T-cell (primary cell): ENCODE data around the gene SPECC1. TPM values are rescaled to one million over a fixed set of nuclear protein-coding genes. Genes with fewer than 3 reads are reported as not detected.

ENCODE experiments used
- ATAC-seq, 4 experiments: fragments of 200-7000 bp in 3 of 4; fragments of 150-1000 bp in 1 of 4; cut with Tn5 transposase; replicated peaks in 1 of 4; 1 replicate in 3 of 4; 2 replicates in 1 of 4; pipeline ENCODE4 v1.10.0; 2021; ENCODE audit warnings: moderate library complexity in 3 of 4, mild to moderate bottlenecking in 2 of 4, moderate number of reproducible peaks in 1 of 4
- CTCF ChIA-PET, 2 donors: fragments of 300-600 bp; sonication (Branson Sonifier 250); formaldehyde crosslinking; loops; one replicate each; lab custom pipeline; 2022; ENCODE audit warnings: antibody characterized with exemption in 2 of 2; lab: Charles Lee
- POLR2A ChIA-PET, 2 donors: fragments of 300-600 bp; sonication (Branson Sonifier 250); formaldehyde crosslinking; loops; one replicate each; lab custom pipeline; 2022; ENCODE audit warnings: antibody characterized with exemption in 2 of 2; lab: Charles Lee
- DNase-seq, 35 experiments: peaks; one replicate each; pipeline versions ENCODE4 v3.0.0 to v3.0.0-alpha.2; 2013 to 2023
- H3K27ac ChIP-seq: one replicate; pipeline ENCODE4 v1.5.1; 2013; ENCODE audit warnings: low read length
- H3K27me3 ChIP-seq, 2 experiments: replicated peaks in 1 of 2; 1 replicate in 1 of 2; 2 replicates in 1 of 2; pipeline versions ENCODE4 v1.6.1 to v1.7.0; 2013; ENCODE audit warnings: low read length in 1 of 2, mixed read lengths in 1 of 2; ENCODE audit not compliant: control insufficient read depth in 2 of 2, insufficient read depth in 2 of 2; ENCODE audit errors: extremely low read depth in 1 of 2
- H3K36me3 ChIP-seq, 2 donors: 1 replicate in 1 of 2; 2 replicates in 1 of 2; pipeline versions ENCODE4 v1.6.1 to v1.7.0; 2013; ENCODE audit warnings: low read length in 1 of 2; ENCODE audit not compliant: control insufficient read depth in 2 of 2, insufficient read depth in 1 of 2; ENCODE audit errors: extremely low read depth in 1 of 2
- H3K4me1 ChIP-seq, 2 experiments: 1 replicate in 1 of 2; 2 replicates in 1 of 2; pipeline versions ENCODE4 v1.6.1 to v1.7.0; 2013; ENCODE audit warnings: low read length in 2 of 2, mixed read lengths in 1 of 2; ENCODE audit not compliant: insufficient read depth in 2 of 2, control insufficient read depth in 1 of 2; ENCODE audit errors: extremely low read depth in 1 of 2
- H3K4me3 ChIP-seq, 2 donors: 1 replicate in 1 of 2; 2 replicates in 1 of 2; pipeline versions ENCODE4 v1.5.1 to v1.7.0; 2013; ENCODE audit warnings: mild to moderate bottlenecking in 2 of 2, low read length in 1 of 2, moderate library complexity in 1 of 2; ENCODE audit not compliant: control insufficient read depth in 1 of 2; ENCODE audit errors: extremely low read depth in 1 of 2
- H3K9me3 ChIP-seq: 2 replicates; pipeline ENCODE4 v1.7.0; 2013
- H3K27ac Mint-ChIP-seq, 2 donors: one replicate each; pipeline ENCODE4 v1.8.0; 2020 to 2021; ENCODE audit warnings: mild to moderate bottlenecking in 2 of 2, mixed read lengths in 2 of 2
- H3K27me3 Mint-ChIP-seq, 2 donors: one replicate each; pipeline ENCODE4 v1.8.0; 2021 to 2022; ENCODE audit warnings: mixed read lengths in 2 of 2
- H3K36me3 Mint-ChIP-seq: one replicate; pipeline ENCODE4 v1.8.0; 2021; ENCODE audit warnings: mixed read lengths
- H3K4me1 Mint-ChIP-seq, 3 donors: one replicate each; pipeline ENCODE4 v1.8.0; 2020 to 2022; ENCODE audit warnings: mixed read lengths in 3 of 3, mild to moderate bottlenecking in 1 of 3
- H3K4me3 Mint-ChIP-seq, 3 donors: one replicate each; pipeline ENCODE4 v1.8.0; 2020 to 2022; ENCODE audit warnings: mild to moderate bottlenecking in 3 of 3, mixed read lengths in 3 of 3, moderate library complexity in 3 of 3
- H3K9me3 Mint-ChIP-seq, 3 donors: one replicate each; pipeline ENCODE4 v1.8.0; 2020 to 2022; ENCODE audit warnings: mixed read lengths in 3 of 3
- WGBS: methylation state at CpG from one replicate; pipeline ENCODE4 v1.1.5; 2013; ENCODE audit warnings: missing lambda C conversion rate; ENCODE audit not compliant: insufficient coverage; 5-methylcytosine and 5-hydroxymethylcytosine counted together
- total RNA-seq, 35 experiments: library from RNA in 6 of 35; stranded (reverse) in 6 of 35; fragments of 120-200 nt in 1 of 35; gene quantifications; one replicate each; pipeline versions ENCODE4 v1.2.1 to v1.2.4 and lab custom pipeline; 2013 to 2026

SPECC1 gene
- total RNA-seq, 5 donors from 2014 or later (not counting 1 experiment from before 2014, with no cell fraction given): 3.9 to 12.9 (median 6.0) TPM

- CTCF ChIA-PET: no interaction called here
- no peak overlapping the region for H3K4me3 ChIP-seq
- no peaks in the 10 kb centered on the region for H3K36me3 ChIP-seq
- H3K4me1 ChIP-seq: no peaks in the 10 kb centered on the region
- Mint-ChIP-seq H3K27ac (no peak overlapping the region), H3K4me1 (peaks cover 2 to 8% (median 4%) of the 10 kb centered on the region in 3 donors), H3K9me3 (peaks cover 0 to 3% (median 0%) of the 10 kb centered on the region in 3 donors), H3K4me3 (no peak overlapping the region), H3K36me3 (peaks cover 17% of the 10 kb centered on the region), H3K27me3 (no peaks in the 10 kb centered on the region)
- H3K27me3 ChIP-seq: no peaks in the 10 kb centered on the region
- DNase-seq (no peak), ATAC-seq (no peak)
- WGBS: 96% methylated on average over 7 of the region's 9 CpGs
- no peak overlapping the region for H3K27ac ChIP-seq
- POLR2A ChIA-PET: no interaction called here
- H3K9me3 ChIP-seq: no peaks in the 10 kb centered on the region
Measured at GRCh38 chr17:20300436-20300934, 291.3 kb downstream of the SPECC1 start.

GRCh38 chr17:20302246-20302917 is 293.2 kb downstream of the SPECC1 start:
- Histone ChIP-seq H3K27ac (no peak overlapping the region), H3K4me3 (no peak overlapping the region), H3K4me1 (no peaks in the 10 kb centered on the region), H3K27me3 (no peaks in the 10 kb centered on the region), H3K36me3 (peaks cover 0 to 2% of the 10 kb centered on the region in 2 donors), H3K9me3 (no peaks in the 10 kb centered on the region)
- Mint-ChIP-seq H3K27ac (no peak overlapping the region), H3K9me3 (peaks cover 9 to 14% (median 11%) of the 10 kb centered on the region in 3 donors), H3K27me3 (no peaks in the 10 kb centered on the region), H3K36me3 (peaks cover 21% of the 10 kb centered on the region), H3K4me1 (peaks cover 2 to 8% (median 4%) of the 10 kb centered on the region in 3 donors), H3K4me3 (no peak overlapping the region)
- WGBS: 89% methylated on average over 5 of the region's 9 CpGs
- DNase-seq (no peak), ATAC-seq (no peak)
- ChIA-PET CTCF (no interaction called here), POLR2A (interaction anchor here in 1 of 2 donors (0.5 kb wide), 1 partner anchor 1628 kb away, joined by 3 read pairs; no protein-coding TSS in a partner anchor)

DNA sequence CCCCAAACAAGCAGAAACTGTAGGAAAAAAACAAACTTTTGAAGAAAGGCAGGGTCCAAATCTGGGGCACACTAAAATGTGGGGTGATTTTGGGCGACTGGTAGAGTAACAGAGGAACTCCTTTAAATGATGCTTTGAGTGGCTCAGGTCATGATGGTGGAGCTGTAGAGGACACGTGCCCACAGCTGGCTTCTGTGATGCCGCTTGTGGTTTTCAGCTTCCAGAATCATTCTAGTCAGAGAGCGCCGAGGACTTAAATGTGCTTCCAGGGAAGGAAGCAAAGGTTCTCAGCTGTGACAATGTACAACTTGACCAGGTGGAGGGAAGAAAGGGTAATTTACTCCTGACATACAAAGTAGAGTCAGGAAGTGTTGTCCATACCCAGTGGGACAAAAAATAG is 295.8 kb downstream of the SPECC1 start:
- DNase-seq (no peak), ATAC-seq (no peak)
- Mint-ChIP-seq H3K27me3 (no peaks in the 10 kb centered on the region), H3K9me3 (peaks cover 9 to 18% (median 11%) of the 10 kb centered on the region in 3 donors), H3K4me1 (peaks cover 2 to 8% (median 4%) of the 10 kb centered on the region in 3 donors), H3K36me3 (peaks cover 21% of the 10 kb centered on the region), H3K27ac (no peak overlapping the region), H3K4me3 (no peak overlapping the region)
- H3K4me1 ChIP-seq: no peaks in the 10 kb centered on the region
- no peak overlapping the region for H3K27ac ChIP-seq
- no peak overlapping the region for H3K4me3 ChIP-seq
- no peaks in the 10 kb centered on the region for H3K27me3 ChIP-seq
- no peaks in the 10 kb centered on the region for H3K9me3 ChIP-seq
- peaks cover 0 to 2% of the 10 kb centered on the region in 2 donors for H3K36me3 ChIP-seq
- WGBS: 46% methylated on average over 4 of the region's 5 CpGs
- POLR2A ChIA-PET: no interaction called here
- CTCF ChIA-PET: no interaction called here

- no peak for DNase-seq
- H3K4me3 Mint-ChIP-seq: no peak overlapping the region
- CTCF ChIA-PET: no interaction called here
- no peak for ATAC-seq
- peaks cover 2 to 8% (median 4%) of the 10 kb centered on the region in 3 donors for H3K4me1 Mint-ChIP-seq
- H3K36me3 ChIP-seq: peaks cover 0 to 2% of the 10 kb centered on the region in 2 donors
- H3K27ac Mint-ChIP-seq: no peak overlapping the region
- peaks cover 17% of the 10 kb centered on the region for H3K36me3 Mint-ChIP-seq
- H3K27ac ChIP-seq: no peak overlapping the region
- H3K9me3 Mint-ChIP-seq: peaks cover 9 to 18% (median 11%) of the 10 kb centered on the region in 3 donors
- no peaks in the 10 kb centered on the region for H3K9me3 ChIP-seq
- H3K27me3 Mint-ChIP-seq: no peaks in the 10 kb centered on the region
- no peaks in the 10 kb centered on the region for H3K27me3 ChIP-seq
- H3K4me1 ChIP-seq: no peaks in the 10 kb centered on the region
- POLR2A ChIA-PET: no interaction called here
- H3K4me3 ChIP-seq: no peak overlapping the region
Measured at GRCh38 chr17:20306924-20307323, 297.8 kb downstream of the SPECC1 start.

- no peak for ATAC-seq
- DNase-seq: no peak
- Mint-ChIP-seq H3K36me3 (peaks cover 17% of the 10 kb centered on the region), H3K27ac (no peak overlapping the region), H3K4me3 (no peak overlapping the region), H3K4me1 (peaks cover 2 to 8% (median 4%) of the 10 kb centered on the region in 3 donors), H3K9me3 (peaks cover 9 to 18% (median 11%) of the 10 kb centered on the region in 3 donors), H3K27me3 (no peaks in the 10 kb centered on the region)
- Histone ChIP-seq H3K4me3 (no peak overlapping the region), H3K36me3 (peaks cover 0 to 2% of the 10 kb centered on the region in 2 donors), H3K27me3 (no peaks in the 10 kb centered on the region), H3K27ac (no peak overlapping the region), H3K4me1 (no peaks in the 10 kb centered on the region), H3K9me3 (no peaks in the 10 kb centered on the region)
- WGBS: 70% methylated on average over 1 of the region's 1 CpG
- POLR2A ChIA-PET: no interaction called here
- CTCF ChIA-PET: no interaction called here
Measured at GRCh38 chr17:20307326-20307910, 298.3 kb downstream of the SPECC1 start.

GRCh38 chr17:20310481-20310880 is 301.3 kb downstream of the SPECC1 start:
- CTCF ChIA-PET: no interaction called here

More at GRCh38 chr17:20310481-20310880, 301.3 kb downstream of the SPECC1 start:
- Mint-ChIP-seq H3K4me3 (no peak overlapping the region), H3K27ac (no peak overlapping the region), H3K36me3 (peaks cover 15% of the 10 kb centered on the region), H3K4me1 (no peaks in the 10 kb centered on the region), H3K27me3 (no peaks in the 10 kb centered on the region), H3K9me3 (peaks cover 6 to 18% (median 11%) of the 10 kb centered on the region in 3 donors)
- ATAC-seq (no peak), DNase-seq (no peak)
- H3K27ac ChIP-seq: no peak overlapping the region
- H3K9me3 ChIP-seq: no peaks in the 10 kb centered on the region
- no peak overlapping the region for H3K4me3 ChIP-seq
- H3K27me3 ChIP-seq: no peaks in the 10 kb centered on the region
- WGBS: 83% methylated on average over 4 of the region's 5 CpGs
- POLR2A ChIA-PET: no interaction called here
- peaks cover 0 to 2% of the 10 kb centered on the region in 2 donors for H3K36me3 ChIP-seq
- peaks cover 0 to 5% of the 10 kb centered on the region in 2 experiments for H3K4me1 ChIP-seq
